GF-D8 (cell line): Measurements from ENCODE around the gene SH3D21.

Experiments
- DNase-seq: peaks from one replicate; lab custom pipeline; 2025; lab: John Stamatoyannopoulos, UW

Gene SH3D21

DNA sequence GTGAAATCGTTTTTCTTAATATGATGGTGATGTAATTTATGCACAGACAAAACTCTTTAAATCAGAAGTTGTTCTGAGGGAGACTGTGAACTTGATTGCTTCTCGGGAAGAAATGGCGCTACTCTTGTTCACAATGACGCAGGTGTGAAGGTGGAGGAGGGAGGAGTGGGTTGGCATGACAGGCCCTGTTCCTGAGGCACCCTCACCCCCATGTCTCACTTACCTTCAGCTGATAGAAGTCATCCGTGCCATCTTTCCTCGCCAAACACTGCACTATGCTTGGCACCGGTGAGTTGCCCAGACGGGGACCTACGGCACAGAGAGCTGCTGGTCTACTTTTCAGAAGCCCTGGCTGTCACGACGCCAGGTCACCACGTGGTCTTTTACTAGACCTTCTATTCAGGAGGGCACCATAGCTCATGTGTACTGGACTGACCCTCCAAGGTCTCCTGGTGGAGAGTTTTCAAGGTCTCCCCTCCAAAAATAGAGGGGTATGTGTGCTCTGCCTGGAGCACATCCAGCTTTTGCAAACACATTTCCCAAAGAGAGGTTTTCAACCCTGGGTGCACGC, 52.4 kb downstream of the SH3D21 start:
- no peak for DNase-seq

DNA sequence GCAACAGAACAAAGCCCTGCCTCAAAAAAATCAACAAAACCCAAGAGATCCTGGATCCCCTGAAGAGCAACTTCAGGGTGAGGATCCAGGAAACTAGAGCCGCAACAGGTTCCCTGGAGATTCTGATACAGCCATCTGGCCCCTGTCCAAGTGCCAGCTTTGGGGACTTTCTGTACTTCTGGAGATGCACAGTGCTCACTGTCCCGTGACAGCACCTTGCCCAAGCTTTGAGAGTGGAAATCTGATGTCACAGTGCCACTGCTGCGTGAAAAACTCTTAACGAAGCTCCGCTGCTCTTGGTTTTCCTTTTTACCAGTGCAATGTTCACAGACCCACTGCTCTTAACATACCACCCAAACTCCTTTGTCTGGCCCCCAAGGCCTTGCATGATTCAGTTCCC, 53.2 kb downstream of the SH3D21 start:
- DNase-seq, result no peak

DNA sequence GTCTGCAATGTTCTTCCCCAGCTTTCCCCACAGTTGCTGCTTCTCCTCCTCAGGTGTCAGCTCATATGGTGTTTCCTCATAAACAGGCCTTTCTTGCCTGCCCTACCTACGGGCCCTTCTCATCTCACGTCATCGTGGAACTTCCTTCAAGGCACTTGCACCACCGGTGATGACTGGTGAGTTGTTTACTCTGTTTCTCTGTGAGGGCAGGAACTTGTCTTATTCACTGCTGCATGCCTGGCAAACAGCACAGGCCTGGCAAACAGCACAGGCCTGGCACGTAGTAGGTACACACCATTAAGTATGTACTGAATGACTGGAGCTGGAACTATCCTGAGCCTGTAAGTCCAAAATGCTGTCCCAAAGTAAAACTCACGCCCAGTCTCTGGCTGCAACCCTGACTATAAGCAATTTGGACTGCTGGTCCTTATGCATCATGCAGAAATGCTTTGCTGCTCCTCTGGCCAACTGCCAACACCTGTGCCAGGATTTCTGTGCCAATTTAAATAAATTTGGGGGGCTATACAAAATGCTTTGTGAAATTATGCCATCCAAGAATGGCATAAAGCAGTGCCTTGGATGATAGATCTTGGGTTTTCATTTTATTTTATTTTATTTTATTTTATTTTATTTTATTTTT, 53.9 kb downstream of the SH3D21 start:
- DNase-seq, result no peak

DNA sequence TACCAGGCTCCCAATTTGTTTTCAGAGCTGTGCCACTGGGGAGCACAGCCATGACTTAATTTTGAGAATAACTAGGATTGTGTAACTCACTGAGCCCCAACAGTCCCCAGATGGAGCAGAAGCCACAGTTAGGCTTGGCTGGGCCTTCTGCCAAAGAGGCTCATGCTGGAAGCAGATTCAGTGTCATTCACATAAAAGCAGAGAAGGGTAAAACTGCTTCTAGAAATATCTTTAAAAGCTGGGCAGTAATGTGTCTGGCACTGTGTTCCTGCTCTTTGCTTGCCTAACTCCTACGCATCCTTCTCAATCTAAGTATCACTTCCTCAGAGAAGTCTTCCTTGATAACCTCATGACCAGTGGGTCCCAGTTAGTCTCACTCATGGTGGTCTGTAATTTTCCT, 59.2 kb downstream of the SH3D21 start:
- peak; percentile 21 for DNase-seq

DNA sequence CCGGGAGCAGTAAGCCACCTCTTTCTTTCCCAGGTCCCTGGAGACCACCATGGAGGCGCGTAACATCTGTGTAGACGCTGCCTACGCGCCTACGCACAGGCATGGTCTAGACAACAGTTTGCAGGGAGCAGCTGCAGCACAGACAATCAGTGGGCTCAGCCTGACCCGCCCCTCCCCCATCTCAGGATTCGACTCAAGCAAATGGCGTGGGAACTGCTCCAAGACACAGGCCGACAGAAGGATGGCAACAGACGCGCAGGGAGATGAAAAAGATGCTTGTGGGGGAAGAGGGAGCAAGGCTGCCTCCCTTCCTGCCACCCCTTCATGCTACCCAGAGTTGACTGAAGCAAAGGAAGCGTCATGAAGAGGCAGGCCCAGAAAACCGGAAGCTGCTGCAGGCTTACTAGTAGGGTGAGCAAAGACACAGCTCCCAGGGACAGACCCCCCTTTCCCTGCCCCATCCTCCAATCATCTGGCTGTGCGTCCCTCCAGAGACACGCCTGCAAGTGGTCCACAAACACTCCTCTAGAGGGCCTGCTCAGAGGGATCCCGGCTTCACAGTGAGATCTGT, 60.0 kb downstream of the SH3D21 start:
- DNase-seq, result no peak

DNA sequence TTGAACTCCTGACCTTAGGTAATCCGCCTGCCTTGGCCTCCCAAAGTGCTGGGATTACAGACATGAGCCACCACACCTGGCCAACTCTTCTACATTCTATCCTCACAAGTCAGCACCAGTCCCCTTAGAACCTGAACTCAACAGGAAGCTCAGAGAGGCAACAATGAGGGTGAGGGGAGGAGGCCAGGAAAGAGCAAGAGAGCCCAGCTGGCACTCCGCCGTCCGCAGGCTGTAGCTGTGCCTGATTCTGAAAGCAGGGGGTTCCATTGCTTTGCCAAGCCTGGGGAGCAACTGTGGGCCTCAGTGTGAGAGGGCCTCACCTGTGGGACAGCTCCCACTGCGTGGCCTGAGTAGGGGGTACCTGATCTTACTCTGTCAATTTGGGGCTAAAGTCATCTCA, 60.9 kb downstream of the SH3D21 start:
- DNase-seq, result no peak

DNA sequence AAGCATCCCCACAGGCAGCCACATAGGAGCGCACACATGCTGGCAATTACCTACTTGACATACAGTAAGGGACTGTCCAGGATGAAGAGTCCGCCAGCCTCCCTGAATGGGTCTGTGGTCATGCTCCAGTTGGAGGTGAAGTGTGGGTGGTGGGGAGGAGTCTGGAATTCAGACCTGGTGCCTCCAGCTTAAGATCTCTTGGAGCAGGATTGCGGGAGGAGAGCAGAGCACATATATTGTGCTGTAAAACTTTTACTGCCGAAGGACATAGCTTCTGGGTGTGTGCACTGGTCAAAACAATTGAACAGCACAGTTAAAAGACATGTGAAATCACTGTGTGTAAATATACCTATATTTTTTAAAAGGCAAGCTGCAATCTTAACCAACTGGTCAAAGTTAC, 61.6 kb downstream of the SH3D21 start:
- DNase-seq, result no peak

DNA sequence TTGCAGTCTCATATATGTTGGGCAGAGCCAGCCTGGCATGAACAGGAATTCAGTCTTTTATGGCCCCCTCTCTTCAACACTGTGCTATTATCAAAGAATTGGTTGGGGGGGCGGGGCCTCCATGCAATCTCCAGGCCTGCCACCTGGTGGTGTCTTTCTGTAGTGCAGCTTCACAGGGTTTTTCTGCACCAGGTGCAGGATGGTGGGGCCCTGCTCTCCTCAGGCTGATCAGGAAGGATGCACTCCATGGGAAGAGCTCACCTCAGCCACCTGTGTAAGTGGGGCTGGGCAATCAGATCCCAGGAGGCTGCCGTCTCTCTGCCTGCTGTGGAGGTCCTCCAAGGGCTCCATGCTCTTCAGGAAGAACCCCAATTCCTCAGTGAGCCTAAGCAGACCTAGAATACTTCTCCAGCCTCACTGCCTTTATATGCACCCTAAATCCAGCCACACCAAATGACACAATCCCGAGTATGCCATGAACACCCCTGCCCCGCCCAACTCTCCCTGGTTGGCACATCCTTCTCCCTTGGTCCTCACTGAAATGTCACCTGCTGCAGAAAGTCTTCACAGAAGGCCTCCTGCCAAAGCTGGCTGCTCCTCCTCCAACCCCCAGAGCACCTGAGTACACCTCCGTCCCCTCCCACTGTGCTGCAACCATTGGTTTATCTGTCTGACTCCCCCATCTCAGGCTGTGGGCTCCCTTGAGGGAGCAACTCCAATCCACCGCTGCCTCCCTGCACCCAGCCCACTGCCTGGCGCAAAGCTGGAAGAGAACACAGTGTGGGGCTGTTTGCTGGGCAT, 63.1 kb downstream of the SH3D21 start:
- DNase-seq, result peak; percentile 3
